HuH-7 (cell line): Measurements from ENCODE around the gene DNAJB14.
"Not testable (repeated sequence)": the region's sequence is repeated elsewhere in the genome, so short reads cannot be mapped to it uniquely, and the experiment has no call there.

ENCODE experiments used
- DNase-seq: peaks from one replicate; pipeline ENCODE4 v3.0.0; 2011; ENCODE audit warnings: low spot score

Gene DNAJB14

DNA sequence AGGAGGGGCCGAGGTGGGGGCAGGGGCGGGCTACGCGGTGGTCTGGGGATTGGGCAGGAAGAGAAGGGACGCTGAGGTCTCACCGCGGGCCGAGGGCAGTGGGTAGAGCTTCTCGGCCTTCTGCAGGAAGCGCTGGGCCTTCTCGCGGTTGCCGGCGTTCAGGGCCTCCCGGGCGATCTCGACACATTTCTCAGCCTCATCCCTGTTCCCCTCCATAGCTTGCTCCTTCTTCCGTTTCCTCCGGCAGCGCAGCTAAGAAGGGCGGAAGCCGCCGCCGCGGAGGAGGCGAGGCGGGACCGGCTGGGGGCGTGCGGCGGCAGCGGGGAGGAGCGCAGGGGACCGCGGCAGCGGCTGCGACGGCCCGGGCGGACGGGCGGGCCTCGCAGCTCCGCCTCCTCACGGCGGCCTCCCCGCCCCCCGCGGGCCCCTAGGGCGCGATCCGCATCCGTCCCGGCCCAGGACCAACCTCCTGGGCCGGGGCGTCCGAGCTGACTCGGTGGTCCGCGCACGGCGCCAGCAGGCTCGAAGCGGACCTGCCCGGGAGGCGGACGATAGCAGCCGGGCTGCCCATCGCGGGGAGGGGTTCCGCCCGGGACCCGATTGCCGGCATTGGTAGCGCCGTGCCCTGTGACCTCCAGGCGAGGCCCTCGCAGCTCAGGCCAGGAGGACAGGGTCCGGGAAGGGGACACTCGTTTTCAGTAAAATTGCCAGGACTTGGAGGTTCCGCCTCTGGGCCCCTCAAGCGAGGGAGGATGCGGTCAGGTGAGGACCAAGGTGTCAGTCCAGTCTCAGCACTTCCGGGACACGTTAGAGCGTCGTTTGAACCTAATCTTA, at the start of gene DNAJB14:
Gene DNAJB14 (minus strand): TSS at position 263 of the 834 bp plus-strand sequence. CDS start 47 bp downstream, at position 216.
- peak; percentile 49 for DNase-seq

DNA sequence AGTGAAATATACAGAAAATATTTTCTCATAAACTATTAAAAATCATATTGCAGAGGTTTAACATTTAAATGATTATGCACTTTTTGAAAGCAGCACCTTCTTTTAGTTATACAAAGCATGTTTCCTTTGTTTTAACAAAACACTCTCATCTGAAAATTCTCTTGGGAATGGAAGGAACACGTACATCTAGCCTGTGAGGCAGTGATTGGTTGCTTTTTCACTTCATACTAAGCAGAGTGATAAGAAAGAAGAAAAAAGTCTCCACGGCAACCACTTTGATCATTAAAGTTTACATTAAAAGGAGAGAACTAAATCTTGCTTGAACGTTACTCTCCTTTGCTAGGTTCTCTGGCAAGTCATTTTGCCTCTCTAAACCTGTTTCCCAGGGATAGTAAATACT, 45.3 kb upstream of the DNAJB14 start:
- no peak for DNase-seq

- DNase-seq, result no peak
These were observed 41.3 kb upstream of the DNAJB14 start for GRCh38 chr4:99987681-99988080.

- DNase-seq, result no peak
These were observed 40.4 kb upstream of the DNAJB14 start for GRCh38 chr4:99986792-99987191.

DNA sequence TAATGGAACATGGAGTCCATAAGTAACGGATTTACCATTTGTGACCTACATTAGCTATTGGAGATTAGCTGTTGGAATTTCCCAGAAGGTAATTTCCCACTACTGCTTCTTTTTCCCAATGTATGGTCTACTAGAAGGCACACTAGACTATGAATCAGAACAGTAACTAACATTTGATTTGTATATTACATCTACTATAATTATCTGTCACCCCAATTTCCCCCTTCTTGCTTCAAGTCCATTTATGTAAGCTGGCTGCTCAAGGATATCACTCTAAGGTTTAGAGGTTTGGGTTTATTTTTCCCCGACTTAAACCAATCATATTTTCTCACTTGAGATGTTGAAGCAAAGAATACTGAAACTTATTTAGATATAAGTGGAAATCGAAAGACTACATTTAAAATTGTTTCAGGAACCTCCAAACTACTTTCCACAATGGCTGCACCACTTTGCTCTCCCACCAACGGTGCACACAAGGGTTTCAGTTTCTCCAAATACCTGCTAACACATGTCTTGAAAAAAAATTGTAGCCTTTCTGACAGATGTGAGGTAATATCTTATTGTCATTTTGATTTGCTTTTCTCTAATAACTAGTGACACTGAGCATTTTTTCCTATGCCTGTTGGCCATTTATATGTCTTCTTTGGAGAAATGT, 37.0 kb upstream of the DNAJB14 start:
- DNase-seq, result no peak

DNA sequence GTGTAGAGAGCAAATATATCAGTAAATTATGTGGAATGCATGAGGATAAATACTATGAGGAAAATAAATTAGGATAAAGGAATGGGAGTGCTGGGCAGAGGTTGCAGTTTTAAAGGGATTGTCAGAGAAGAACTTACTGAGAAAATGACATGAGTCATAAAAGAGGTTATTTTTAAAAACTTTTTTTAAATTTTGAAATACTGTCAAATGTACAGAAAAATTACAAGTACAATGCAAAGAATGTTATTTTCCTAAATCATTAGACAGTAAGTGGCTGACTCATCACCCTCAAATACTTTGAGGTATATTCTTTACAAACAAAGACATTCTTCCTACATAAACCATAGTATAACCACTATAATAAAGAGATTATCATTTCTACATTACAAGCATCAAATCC, 33.5 kb upstream of the DNAJB14 start:
- DNase-seq, result no peak

- no peak for DNase-seq
These were observed 25.2 kb upstream of the DNAJB14 start for GRCh38 chr4:99971453-99972111.

GRCh38 chr4:99968330-99968729, 21.9 kb upstream of the DNAJB14 start:
- DNase-seq, result no peak

- DNase-seq, result no peak
These were observed 20.3 kb upstream of the DNAJB14 start for GRCh38 chr4:99966692-99967091.

GRCh38 chr4:99965674-99966350, 19.4 kb upstream of the DNAJB14 start:
- DNase-seq, result no peak

DNA sequence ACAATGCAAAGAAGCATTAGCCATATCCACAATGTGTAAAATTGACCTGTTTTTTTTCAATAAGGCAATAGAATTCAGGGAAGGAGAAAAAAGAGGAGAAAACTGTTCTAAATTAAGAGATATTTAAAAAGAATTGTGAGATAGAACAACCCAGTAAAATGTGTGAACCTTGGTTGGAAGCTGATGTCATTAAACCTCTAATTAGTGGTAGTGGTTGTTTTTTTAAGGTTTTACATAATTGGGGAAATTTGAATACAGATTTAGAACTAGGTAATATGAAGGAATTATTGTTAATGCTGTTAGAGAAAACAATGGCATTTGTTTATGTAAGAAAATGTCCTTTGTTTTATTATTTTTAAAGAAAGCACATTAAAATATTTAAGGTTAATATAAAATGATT, 18.8 kb upstream of the DNAJB14 start:
- DNase-seq, result no peak

- no peak for DNase-seq
These were observed 15.3 kb upstream of the DNAJB14 start for GRCh38 chr4:99961711-99962110.

- DNase-seq, result no peak
These were observed 14.2 kb upstream of the DNAJB14 start for GRCh38 chr4:99960648-99961047.

- not testable (repeated sequence) for DNase-seq
These were observed 11.8 kb upstream of the DNAJB14 start for GRCh38 chr4:99958207-99958606.

- DNase-seq, result no peak
These were observed 4.5 kb upstream of the DNAJB14 start for GRCh38 chr4:99950913-99951254.

DNA sequence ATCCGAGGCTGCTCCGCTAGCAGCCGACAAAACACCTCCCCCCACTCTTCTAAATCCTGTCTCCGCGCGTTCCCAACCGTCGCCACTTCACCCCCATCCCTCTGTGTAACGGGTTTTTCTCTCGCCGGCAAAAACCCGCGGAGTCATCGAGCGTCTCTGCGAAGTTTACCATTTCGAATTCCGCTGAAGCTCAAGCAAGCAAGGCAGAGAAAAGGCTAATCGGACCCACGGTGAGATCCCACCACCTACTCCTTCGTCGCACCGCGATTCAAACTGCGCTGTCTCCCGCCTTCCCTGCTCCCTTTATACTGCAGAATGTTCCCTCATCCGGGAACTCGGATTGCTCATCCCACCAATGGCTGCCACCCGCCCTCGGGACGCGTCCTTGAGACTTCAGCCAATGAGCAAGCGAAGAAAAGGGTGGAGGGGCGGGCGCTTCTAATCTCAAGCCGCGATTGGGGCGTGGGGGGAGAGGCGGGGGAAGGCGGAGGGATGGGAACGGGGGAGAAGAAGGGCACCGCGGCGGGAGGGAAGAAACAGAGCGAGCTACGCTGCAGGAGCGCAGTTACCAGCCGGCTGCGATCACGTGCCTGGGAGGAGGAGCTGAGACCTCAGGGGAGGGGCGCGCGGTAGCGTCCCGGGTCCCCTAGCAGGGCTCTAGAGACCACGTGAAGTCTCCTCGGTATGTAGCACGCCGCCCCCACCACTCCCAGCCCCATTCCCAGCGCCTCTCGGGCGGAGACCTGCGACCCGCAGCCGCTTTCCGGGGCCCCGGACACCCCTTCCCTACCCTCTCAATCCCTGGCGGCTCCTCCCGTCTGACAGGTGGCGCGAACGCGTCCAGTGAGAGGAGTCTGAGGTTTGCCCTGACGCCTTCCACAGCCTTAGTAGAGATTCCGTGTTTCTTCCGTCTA, 3.8 kb upstream of the DNAJB14 start, which contains the start of gene H2AZ1:
Gene H2AZ1 (minus strand): TSS at position 277 of the 914 bp plus-strand sequence. CDS start 105 bp downstream, at position 172.
- peak; percentile 88 for DNase-seq

DNA sequence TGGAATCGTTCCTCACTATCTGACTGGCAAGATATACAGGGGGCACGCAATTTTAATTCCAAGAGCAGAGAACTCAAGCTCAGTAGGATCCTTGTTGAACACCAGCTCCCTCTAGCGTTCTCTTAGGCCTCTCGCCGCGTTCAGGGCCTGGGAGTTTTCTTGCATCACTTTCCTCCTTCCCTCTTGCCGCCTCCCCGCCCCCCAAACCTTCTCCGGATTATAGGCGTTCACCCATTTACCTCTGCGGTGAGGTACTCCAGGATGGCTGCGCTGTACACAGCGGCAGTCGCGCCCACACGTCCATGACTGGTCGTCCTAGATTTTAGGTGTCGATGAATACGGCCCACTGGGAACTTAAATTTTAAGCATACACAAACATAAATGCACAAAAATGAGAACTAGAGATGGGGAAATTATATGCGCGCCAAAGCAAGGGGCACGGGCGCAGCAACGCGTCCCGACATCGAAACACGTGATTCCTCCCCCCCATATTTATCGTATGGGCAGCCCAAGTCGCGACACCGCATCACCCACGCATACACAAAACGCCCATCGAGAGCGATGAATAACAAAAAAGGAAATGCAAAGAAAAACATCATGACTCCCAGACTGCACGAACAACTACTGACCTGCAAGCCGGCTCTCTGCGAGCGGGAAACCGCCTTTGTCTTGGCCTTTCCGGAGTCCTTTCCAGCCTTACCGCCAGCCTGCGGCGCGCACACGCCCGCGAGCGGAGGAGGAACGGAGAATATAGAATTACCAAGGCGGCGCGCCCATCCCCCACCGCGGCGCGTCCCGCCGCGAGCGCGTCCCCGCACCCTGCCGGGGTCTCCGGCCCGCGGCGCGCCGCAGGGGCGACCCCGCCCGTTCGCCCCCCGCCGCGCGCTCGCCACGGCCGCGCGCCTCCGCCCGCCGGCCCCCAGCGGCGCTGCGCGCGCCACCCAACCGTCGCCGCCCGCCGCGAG, 2.9 kb upstream of the DNAJB14 start:
- DNase-seq, result peak; percentile 55

GRCh38 chr4:99947608-99948007, 1.2 kb upstream of the DNAJB14 start:
- no peak for DNase-seq

- DNase-seq, result no peak
These were observed 766 bp upstream of the DNAJB14 start for GRCh38 chr4:99947190-99947578.

DNA sequence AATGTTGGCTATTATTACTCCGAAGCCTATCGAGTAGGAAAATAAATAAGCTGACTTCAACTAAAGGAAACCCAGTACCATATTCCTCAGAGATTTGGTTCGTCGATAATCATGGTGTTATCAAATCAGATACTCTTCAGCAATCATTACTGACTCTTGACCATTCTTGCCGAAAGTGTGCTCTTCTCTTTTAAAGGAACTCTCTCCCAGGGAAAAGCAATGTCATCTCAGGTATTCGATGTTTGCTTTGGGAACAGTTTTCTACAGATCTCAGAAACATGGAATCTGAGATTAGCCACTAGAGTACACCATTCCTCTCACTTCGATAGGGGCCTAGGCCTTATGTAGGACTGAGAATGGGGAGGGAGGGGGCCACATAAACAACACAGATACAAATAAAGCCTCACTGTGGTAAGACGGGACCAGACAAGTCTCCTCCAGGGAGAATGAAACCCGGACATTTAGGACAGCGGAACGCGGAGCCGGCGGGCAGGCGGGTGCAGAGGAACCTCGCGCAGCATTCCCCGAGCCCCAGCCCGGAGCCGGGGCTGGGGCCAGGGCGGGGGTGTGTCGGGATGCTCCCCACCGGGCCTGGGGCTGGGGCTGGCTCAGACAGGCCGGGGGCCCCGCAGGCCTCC, 581 bp downstream of the DNAJB14 start:
- DNase-seq, result peak; percentile 12
